HCEC 1CT (cell line): Measurements from ENCODE around the gene TCF7L2.

Experiments
- DNase-seq: peaks from one replicate; pipeline ENCODE4 v3.0.0-alpha.2; 2017

TCF7L2 gene

GRCh38 chr10:113068178-113068890 lies 118.3 kb downstream of the TCF7L2 start:
- no peak for DNase-seq

GRCh38 chr10:113069595-113069994 lies 119.5 kb downstream of the TCF7L2 start:
- DNase-seq, result no peak

- no peak for DNase-seq
Observed at GRCh38 chr10:113071446-113071845, 121.4 kb downstream of the TCF7L2 start.

DNA sequence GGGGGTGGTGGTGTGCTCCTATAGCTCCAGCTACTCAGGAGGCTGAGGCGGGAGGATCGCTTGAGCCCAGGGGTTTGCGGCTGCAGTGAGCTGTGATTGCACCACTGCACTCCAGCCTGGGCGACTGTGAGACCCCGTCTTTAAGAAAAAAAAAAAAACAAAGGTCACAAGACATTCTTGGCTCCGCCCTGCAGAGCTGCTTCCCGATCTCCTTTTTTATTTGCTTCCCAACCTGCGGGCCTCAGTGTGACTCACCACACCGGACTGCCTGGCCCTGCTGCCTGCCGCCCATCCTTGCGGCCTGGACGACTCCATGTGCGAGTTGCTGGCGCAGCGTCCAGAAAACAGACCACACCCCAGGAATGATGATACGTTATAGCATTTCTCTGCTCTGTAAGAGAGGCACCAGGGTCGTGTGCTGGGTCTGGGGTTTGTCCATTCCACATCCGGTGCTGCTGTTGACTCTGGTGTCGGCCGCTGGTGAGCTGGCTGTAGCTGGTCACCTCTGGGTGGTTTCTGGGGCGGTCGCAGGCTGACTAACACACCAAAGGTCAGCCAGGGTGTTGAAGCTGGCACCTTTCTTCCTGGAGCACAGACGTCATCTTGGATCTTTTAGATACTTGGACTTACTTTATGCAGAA lies 123.6 kb downstream of the TCF7L2 start:
- DNase-seq, result peak; percentile 98

DNA sequence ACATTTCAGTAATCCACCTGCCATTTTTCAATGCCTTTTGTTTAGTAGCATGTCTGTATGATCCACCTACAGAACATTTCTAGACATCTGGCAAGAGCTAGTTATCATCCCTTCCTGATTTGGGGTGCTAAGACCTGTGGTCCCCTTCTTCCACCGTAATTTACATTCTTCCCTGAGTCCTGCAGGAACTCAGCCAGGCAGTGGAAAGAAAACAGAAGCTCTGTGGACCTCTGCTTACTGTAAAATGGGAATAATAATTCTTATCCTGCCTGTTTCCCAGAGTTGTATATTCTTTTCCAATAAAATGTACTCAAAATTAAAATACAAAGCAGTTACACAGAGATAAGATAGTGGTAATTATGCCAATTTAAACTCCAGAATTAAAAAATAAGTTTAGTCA lies 126.9 kb downstream of the TCF7L2 start:
- no peak for DNase-seq

- DNase-seq, result no peak
Observed at GRCh38 chr10:113078282-113078907, 128.3 kb downstream of the TCF7L2 start.

- no peak for DNase-seq
Observed at GRCh38 chr10:113080061-113080924, 130.2 kb downstream of the TCF7L2 start.

DNA sequence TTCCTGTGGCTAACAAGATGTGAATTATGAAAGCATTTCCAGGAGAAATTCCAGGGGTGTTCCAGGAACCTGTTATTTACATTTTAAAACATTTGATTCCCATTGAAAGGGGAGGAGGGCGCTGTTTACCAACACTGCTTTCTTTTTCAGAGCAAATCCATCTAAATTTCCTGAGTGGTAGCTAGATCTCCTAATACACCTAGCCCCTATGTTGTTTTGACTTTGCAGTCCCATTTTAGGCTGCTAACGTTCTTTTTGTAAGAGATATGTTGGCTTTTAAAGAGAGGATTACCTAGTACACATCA lies 130.8 kb downstream of the TCF7L2 start:
- DNase-seq, result no peak

GRCh38 chr10:113084031-113084430 lies 134.0 kb downstream of the TCF7L2 start:
- DNase-seq, result peak; percentile 62

DNA sequence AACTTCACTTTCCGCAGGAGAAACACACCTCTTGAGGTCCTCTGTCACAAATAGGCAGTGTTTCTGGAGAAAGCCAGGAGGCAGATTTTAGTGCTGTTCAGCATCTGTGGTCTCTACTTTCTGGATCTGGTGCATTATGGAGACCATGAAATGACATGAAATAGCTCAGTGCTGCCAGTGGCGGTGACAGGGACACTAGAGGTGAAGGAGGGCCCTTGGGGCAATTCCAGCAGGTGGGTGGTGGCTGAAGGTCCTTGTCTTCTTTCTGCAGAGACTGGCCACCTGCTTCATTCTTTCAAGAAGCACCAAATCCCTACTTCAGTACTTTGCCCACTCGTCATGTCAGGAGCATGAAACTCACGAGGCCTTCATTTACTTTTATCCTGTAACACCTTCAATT lies 135.7 kb downstream of the TCF7L2 start:
- DNase-seq, result no peak

DNA sequence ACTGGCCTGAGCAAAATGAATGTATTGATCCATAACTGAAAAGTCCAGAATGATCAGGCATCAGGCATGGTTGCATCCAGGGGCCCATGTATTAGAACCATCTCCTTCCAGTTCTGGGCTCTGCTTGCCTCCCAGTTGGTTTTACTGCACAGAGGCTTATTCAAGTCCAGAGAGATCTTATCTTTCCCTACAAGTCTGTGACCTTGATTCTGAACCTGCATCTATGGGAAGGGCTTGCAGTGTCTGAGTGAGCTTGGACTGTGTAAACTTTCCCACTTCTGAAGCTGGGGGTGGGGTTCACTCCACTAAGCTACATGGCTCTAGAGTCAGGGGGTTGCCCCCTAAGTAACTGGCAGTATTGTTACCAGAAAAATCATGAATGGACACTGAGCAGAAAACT lies 136.2 kb downstream of the TCF7L2 start:
- DNase-seq, result no peak

- DNase-seq, result peak; percentile 100
Observed at GRCh38 chr10:113087165-113088029, 137.3 kb downstream of the TCF7L2 start.

DNA sequence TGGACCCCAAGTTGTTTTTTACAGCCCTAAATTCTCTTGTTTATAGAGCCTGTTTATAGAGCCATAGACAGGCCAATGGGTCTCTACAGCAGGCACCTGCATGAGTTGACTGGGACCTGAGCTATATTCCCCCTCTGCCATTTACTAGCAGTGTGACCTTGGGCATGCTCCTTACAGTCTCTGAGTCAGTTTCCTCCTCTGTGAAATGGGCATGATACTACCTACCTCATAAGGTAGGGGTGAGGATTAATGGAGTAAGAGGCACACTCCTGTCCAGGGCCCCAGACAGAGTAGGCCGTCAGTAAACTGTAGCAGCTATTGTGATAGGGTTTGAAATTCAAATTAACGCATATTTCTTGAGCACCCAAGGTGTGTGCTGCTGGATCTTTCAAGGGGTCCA lies 138.1 kb downstream of the TCF7L2 start:
- no peak for DNase-seq

DNA sequence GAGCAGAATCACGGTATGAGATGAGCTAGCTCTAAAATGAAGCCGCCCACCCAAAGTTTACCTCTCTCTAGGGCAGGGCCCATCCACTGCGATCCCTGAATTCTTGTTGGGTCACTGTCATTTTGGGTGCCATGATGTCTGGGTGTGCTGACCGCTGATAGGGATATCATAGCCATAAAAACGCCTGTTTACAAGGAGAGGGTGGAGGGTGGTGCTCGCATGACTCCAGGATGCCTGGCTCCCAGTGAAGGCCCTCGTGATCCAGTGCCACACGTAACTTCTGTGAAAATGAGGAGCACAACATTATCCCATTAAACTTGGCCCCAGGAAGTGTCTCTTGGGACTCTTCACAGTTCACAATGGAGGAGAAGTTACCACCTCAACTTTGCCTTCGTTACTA lies 139.5 kb downstream of the TCF7L2 start:
- no peak for DNase-seq

DNA sequence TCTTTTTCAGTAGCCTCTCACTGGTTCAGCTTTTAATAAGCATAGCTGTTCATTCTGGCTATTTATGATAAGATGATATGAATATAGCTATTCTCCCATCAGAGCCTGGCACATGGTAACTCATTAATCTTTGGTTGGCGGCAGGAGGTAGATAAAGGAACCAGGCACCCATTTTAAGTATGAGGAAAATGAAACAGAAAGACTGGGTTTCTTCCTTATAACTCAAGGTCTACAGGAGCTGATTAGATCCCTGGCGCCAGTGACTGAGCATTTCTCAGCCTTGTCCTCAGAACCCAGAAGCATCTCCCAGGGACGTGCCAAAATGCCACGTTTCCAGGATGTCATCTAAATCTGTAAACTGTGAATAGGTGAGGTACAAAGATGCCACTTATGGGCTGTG lies 141.9 kb downstream of the TCF7L2 start:
- DNase-seq, result no peak

GRCh38 chr10:113093188-113094113 lies 143.4 kb downstream of the TCF7L2 start:
- DNase-seq, result peak; percentile 47

- DNase-seq, result peak; percentile 78
Observed at GRCh38 chr10:113094114-113094486, 144.1 kb downstream of the TCF7L2 start.

- no peak for DNase-seq
Observed at GRCh38 chr10:113095419-113096127, 145.5 kb downstream of the TCF7L2 start.

DNA sequence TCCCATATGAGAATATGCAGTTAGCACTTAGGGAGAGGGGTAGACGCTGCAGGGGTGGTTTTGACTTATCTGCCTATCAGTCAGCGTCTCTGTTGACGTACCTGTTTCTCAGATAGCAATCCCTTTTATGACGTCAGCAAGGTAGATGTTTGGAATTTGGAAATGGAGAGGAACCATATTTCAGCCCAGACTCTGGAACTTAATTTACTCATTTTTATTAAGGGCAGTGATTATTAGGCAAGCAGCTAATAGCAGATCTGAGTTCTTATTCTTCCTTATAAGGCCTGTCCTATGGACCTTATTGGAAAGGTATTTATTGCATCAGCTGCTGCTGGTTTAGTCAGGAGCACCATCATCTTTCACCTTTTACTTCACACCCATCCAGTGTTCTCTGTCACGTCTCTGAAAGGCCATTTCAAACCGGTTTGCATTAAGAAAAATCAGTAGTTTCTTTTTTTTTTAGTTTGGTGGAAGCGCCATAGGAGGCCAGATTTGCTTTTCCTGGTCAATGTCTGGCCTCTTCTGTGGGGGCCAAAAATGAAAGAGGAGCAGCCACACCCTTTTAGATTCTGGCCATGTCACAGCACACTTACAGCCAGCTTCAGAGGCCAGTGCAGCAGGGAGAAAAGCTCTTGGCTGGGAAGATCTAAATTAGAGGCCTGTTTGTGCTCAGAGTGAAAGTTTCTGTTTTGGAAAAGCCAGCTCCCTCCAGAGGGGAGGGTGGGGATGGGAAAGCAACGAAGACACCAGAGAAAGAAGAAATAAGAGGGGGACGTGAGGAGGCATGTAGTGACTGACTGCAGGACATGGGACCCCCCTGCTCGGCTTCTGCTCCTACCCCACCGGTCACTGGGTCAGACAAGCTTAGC lies 146.3 kb downstream of the TCF7L2 start:
- DNase-seq, result no peak

GRCh38 chr10:113097036-113097435 lies 147.0 kb downstream of the TCF7L2 start:
- no peak for DNase-seq
